Stomach (tissue), 4 donors: ENCODE measurements around the gene LBX1.

Source experiments
- CTCF ChIP-seq, 7 experiments: fragments of 450-650 bp in 4 of 7; fragments of 200-600 bp in 3 of 7; sonication (generic) in 3 of 7; IDR thresholded peaks; one replicate each; pipeline ENCODE4 v1.5.1; 2016 to 2019; ENCODE audit warnings: antibody characterized with exemption in 7 of 7, control low read depth in 2 of 7, mild to moderate bottlenecking in 1 of 7
- POLR2A ChIP-seq, 4 donors: fragments of 450-650 bp; IDR thresholded peaks; one replicate each; pipeline ENCODE4 v1.6.1; 2016; ENCODE audit warnings: antibody characterized with exemption in 4 of 4, control low read depth in 2 of 4, mild to moderate bottlenecking in 1 of 4, moderate library complexity in 1 of 4
- POLR2AphosphoS5 ChIP-seq, 3 donors: sonication (generic); formaldehyde crosslinking; IDR thresholded peaks; one replicate each; pipeline ENCODE4 v1.6.1; 2016; ENCODE audit warnings: antibody characterized with exemption in 3 of 3

GRCh38 chr10:101233443-101233842 lies 4.2 kb upstream of the LBX1 start:
- no peak for TF ChIP-seq CTCF (IDR thresholded peaks at IDR 0.05)
- no peak for TF ChIP-seq POLR2A (IDR thresholded peaks at IDR 0.05)
- TF ChIP-seq POLR2AphosphoS5 (IDR thresholded peaks at IDR 0.05), result no peak
